ENCODE data around the gene ITLN1.
"Not testable (repeated sequence)": the region's sequence is repeated elsewhere in the genome, so short reads cannot be mapped to it uniquely, and the experiment has no call there.

The ITLN1 gene

GRCh38 chr1:160885042-160885441 lies at the start of gene ITLN1:
TSS of gene ITLN1 (minus strand) at chr1:160885180. CDS start at chr1:160884877, 303 bp downstream.
- DNase-seq = no peak

GRCh38 chr1:160933305-160933704 lies 48.3 kb upstream of the ITLN1 start:
- DNase-seq = not testable (repeated sequence)

DNA sequence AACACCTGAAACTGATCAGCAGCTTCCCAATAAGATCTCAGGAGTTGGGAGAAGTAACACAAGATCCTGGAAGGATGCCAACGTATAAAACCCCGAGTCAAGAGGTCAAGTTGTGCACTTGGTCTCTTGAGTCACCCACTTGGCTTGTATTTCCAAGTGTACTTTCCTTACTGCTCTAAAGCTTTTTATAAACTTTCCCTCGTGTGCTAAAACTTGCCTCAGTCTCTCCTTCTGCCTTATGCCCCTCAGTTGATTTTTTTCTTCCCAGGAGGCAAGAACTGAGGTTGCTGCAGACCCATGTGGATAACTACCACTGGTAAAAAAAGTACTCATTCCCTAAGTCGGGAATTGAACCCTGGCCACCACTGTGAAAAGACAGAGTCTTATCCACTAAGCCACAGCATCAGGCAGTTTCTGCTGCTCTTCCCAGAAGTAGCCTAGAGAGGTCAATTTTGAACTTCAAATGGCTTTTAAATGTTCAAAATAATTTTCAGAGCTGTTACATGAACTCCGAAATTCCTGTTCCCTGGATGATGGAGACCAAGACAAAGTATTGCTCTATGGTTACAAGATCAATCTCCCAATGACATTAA lies 40.8 kb upstream of the ITLN1 start:
- no peak for DNase-seq

DNA sequence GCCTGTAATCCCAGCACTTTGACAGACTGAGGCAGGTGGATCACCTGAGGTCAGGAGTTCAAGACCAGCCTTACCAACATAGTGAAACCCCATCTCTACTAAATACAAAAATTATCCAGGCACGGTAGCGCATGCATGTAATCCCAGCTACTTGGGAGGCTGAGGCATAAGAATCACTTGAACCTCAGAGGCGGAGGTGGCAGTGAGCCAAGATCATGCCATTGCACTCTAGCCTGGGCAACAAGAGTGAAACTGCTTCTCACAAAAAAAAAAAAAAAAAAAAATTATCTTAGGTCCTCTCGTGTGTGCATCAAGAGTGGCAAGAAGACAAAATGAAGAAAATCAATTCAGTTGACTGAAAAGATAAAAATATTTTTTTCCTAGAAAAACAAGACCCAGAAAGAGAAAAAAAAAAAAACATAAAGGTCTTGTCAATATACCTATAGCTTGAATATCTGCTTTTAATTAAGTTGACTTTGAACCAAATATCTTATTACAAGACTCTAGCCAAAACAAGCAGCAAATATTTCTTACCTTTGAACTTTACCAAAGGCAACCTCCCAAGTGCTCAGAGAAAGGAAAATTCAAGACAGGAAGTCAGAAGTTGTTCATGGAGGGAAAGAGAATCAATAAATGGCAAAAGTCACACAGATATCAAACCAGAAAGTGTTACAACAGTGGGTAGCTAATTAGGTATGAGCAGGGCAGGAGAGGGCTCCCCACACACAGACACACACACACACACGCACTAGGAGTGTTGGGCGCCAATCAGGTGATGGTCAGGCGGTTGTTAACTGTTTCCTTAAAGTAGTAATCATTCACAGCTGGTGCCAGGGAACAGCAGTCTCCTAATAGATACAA lies 40.0 kb upstream of the ITLN1 start:
- no peak for DNase-seq

DNA sequence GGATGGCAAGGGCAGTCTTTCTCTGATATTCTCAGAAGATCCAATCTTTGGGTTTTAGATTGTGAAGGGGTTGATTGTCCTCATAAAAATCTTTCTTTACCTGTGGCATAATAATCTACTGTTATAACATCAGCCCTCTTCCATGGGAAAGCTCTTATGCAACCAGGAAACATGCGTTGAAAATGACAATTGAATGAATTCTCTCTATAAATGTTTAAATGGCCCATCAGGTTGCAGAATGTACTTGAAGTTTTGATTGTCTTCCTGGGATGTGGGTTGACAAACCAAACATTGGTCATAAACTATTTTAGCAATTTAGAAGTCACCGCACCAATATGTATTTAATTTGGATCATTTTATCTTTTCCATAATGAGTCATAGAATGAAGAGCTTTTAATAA lies 31.7 kb upstream of the ITLN1 start:
- no peak for DNase-seq

- not testable (repeated sequence) for DNase-seq
These were observed 28.2 kb upstream of the ITLN1 start for GRCh38 chr1:160913229-160913628.

DNA sequence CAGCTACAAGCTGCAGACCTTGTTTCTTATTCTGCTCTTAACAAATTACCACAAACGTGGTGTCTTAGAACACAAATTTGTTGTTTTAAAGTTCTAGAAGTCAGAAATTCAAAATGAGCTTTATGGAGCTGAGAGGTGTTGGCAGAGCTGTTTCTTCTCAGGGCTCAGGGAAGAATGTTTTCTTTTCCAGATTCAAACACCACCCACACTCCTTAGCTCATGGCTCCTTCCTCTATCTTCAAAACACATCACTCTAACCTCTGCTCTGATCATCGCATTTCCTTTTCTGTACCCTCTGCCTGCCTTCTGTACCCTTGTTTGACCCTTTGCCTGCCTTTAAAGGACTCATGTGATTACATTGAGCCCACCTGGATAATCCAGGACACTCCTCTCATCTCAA lies 26.9 kb upstream of the ITLN1 start:
- DNase-seq = no peak

DNA sequence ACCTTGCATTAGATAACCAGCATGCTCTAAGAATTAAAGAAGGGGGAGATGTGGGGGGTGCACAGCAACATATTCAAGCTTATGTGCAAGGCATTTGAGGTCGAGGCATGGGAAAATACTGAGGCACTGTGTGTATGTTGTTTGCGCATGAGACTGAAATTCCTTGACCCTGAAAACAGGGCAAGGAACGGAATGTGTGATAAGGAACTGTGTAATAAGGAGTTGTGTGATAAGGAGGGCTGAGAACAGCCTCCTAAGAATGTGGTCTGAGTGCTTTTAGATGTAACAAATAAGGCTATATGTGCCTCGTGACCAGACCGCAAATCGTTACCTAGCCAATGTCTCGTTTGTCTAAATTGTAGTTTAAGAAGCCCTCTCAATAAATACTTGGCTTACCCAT lies 26.5 kb upstream of the ITLN1 start:
- DNase-seq = no peak

- no peak for DNase-seq
These were observed 25.3 kb upstream of the ITLN1 start for GRCh38 chr1:160910170-160910750.

- DNase-seq = no peak
These were observed 23.0 kb upstream of the ITLN1 start for GRCh38 chr1:160907976-160908375.

DNA sequence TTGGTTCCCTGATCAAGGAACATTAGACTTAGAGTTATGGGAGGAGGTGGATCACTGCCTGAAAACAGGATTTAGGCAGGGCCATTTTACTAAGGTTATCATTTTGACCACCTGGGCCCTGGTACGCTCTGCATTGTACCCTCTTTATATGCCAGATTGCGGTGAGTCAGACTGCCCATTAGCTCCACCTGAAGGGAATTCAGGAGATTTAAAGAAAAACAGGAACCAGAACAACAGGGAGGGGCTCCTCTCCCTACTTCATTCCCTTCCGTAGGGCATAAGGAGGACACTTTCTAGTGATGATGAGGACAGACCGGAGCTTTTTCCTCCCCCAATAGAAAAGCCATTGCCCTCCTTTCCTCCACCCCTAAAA lies 20.6 kb upstream of the ITLN1 start:
- DNase-seq = no peak

- DNase-seq = no peak
These were observed 20.0 kb upstream of the ITLN1 start for GRCh38 chr1:160904783-160905616.

DNA sequence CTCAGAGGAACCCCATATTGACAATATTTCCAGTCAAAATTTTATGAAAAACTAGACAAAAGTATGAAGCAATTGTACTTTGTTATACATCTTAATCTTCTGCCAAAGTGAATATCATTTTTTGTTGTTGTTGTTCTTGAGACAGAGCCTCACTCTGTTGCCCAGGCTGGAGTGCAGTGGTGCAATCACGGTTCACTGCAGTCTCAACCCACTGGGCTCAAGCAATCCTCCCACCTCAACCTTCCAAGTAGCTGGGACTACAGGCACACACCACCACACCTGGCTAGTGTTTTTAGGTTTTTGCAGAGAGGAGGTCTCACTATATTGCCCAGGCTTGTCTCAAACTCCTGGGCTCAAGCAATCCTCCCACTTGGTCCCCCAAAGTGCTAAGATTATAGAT lies 17.3 kb upstream of the ITLN1 start:
- not testable (repeated sequence) for DNase-seq

- DNase-seq = no peak
These were observed 16.8 kb upstream of the ITLN1 start for GRCh38 chr1:160901768-160902167.

DNA sequence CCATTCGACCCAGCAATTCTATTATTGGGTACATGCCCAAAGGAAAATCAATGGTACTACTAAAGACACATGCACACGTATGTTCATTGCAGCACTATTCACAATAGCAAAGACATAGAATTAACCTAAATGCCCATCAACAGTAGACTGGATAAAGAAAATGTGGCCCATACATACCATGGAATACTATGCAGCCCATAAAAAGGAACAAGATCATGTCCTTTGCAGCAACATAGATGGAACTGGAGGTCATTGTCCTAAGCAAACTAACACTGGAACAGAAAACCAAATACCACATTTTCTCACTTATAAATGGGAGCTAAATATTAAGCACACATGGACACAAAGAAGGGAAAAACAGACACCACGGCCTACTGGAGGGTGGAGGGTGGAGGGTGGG lies 15.7 kb upstream of the ITLN1 start:
- DNase-seq = not testable (repeated sequence)

- not testable (repeated sequence) for DNase-seq
These were observed 9.6 kb upstream of the ITLN1 start for GRCh38 chr1:160894368-160895135.

GRCh38 chr1:160891474-160891873 lies 6.5 kb upstream of the ITLN1 start:
- DNase-seq = no peak

DNA sequence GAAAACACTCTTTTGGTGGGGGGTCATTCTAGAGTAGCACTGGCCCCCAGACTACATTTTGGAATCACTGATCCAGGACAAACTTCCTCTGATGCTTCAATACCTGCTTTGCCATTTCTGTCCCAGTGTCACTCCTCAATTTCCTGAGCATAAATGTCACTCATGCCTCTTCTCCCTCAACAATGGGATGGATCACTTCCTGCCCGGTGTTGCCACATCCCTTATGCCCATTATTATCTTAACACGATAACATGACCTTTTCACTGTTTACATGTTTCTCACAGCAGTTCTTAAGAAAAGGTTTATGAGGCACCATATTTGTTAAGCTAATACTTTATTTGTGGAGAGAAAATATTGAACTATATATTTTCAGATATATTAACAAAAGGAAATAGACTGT lies 3.9 kb upstream of the ITLN1 start:
- DNase-seq = no peak

- DNase-seq = no peak
These were observed 2.1 kb upstream of the ITLN1 start for GRCh38 chr1:160887071-160887470.

GRCh38 chr1:160884579-160884978 lies 401 bp downstream of the ITLN1 start:
- no peak for DNase-seq

DNA sequence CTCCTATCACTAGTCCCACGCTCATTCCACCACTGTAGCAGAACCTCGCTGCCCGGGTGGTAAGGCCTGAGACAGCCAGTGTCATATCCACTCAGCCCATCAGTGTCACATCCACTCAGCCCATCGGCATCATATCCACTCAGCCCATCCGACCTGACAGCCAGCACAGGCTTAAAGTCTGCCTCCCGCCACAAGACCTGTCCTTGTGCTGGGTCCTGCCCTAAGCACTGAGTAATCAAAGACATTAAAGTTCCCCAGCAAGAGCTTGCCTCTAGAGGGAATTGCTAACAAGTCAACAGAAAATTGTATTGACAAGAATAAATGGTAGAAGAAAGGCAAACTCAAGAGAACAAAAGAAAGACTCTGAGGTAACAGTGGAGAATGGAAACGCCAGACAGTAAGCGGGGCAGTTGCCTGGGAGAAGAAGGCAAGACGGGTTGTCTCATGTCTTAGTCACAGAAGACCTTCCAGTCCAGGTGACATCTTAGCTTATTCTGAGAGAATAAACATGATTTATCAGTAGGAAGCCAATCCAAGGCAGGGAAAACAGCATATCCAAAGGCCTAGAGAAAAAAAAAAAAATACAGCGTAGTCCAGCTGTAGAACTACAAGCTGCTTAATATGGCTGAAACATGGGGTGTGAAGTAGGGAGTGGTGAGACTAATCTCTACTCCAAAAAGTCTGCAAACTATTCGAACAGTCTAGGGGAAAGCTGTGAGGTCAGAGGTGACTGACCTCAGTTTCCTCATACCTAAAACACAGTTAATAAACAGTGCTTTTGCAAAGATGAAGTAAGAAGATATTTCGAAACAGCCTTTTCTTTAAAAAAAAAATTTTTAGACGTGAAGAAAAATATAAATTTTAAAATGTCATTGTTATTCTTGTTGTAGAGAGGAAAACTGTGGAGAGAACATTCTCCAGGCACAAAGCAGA lies 1.1 kb downstream of the ITLN1 start:
- no peak for DNase-seq
